ENCODE results near the gene CDC23.
"Not testable (repeated sequence)": the region's sequence is repeated elsewhere in the genome, so short reads cannot be mapped to it uniquely, and the experiment has no call there.

Gene CDC23

DNA sequence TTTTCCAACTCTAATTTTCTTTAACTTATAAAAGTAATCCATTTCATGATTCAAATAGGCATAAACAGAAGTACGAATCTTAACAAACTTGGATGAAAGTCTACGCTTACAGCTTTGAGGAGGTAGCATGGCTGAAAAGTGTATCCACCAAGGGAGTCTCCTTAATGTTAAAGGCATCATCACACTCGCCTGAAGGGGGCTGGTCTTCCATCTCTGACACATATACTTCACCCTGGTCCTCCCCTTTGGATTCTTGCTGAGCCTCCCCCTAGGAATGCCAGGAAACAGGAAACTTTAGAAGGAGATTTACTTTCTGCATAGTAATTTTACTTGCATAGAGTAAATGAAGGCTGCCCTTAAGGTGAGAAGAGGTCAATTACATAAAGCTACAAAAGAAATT, 63.6 kb downstream of the CDC23 start:
- DNase-seq (ENCODE audit: low read depth): no peak
- H3K4me3 ChIP-seq (ENCODE audit: low read depth, low read length): no peak overlapping the region
- TF ChIP-seq, protein P1, sequence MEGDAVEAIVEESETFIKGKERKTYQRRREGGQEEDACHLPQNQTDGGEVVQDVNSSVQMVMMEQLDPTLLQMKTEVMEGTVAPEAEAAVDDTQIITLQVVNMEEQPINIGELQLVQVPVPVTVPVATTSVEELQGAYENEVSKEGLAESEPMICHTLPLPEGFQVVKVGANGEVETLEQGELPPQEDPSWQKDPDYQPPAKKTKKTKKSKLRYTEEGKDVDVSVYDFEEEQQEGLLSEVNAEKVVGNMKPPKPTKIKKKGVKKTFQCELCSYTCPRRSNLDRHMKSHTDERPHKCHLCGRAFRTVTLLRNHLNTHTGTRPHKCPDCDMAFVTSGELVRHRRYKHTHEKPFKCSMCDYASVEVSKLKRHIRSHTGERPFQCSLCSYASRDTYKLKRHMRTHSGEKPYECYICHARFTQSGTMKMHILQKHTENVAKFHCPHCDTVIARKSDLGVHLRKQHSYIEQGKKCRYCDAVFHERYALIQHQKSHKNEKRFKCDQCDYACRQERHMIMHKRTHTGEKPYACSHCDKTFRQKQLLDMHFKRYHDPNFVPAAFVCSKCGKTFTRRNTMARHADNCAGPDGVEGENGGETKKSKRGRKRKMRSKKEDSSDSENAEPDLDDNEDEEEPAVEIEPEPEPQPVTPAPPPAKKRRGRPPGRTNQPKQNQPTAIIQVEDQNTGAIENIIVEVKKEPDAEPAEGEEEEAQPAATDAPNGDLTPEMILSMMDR (IDR thresholded peaks at IDR 0.05; ENCODE audit: insufficient read depth, low read depth, low read length, missing control alignments): no peak

DNA sequence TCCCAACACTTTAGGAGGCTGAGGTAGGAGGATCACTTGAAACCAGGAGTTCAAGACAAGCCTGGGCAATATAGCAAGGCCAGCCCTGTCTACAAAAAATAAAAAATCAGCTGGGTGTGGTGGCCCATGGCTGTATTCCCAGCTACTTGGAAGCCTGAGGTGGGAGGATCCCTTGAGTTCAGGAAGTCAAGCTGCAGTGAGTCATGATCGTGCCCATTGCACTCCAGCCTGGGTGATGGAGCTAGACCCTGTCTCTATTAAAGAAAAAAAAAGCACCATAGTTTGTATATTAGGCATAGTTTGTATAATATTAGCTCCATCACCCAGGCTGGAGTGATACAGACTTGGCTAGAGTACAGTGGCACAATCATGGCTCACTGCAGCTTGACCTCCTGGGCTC, 64.3 kb downstream of the CDC23 start:
- DNase-seq (ENCODE audit: low read depth): no peak
- H3K4me3 ChIP-seq (ENCODE audit: low read depth, low read length): no peak overlapping the region
- TF ChIP-seq, protein P1 (IDR thresholded peaks at IDR 0.05; ENCODE audit: insufficient read depth, low read depth, low read length, missing control alignments): no peak

- not testable (repeated sequence) for DNase-seq (ENCODE audit: low read depth); H3K4me3 ChIP-seq (ENCODE audit: low read depth, low read length)
These were observed 69.5 kb downstream of the CDC23 start for GRCh38 chr5:138143578-138143977.

DNA sequence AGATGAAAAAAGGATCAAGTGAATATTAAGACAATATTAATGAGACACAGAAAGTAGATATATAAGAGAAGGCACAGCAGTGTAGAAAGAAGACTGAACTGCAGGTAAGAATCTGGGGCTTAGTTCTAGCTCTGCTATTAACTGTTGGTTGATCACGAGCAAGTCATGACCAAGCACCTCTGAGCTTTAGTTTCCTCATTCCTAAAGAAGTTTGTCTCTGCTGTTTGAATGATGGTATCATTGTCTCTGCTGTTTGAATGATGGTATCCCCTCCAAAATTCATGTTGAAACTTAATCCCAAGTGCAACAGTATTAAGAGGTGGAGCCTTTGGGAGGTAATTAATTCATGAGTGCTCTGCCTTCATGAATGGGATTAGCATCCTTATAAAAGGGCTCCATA, 71.4 kb downstream of the CDC23 start:
- DNase-seq (ENCODE audit: low read depth): no peak
- TF ChIP-seq, protein P1 (IDR thresholded peaks at IDR 0.05; ENCODE audit: insufficient read depth, low read depth, low read length, missing control alignments): no peak
- no peak overlapping the region for H3K4me3 ChIP-seq (ENCODE audit: low read depth, low read length)

GRCh38 chr5:138140268-138140667, 72.9 kb downstream of the CDC23 start:
- no peak overlapping the region for H3K4me3 ChIP-seq (ENCODE audit: low read depth, low read length)
- DNase-seq (ENCODE audit: low read depth): no peak
- TF ChIP-seq, protein P1 (IDR thresholded peaks at IDR 0.05; ENCODE audit: insufficient read depth, low read depth, low read length, missing control alignments): no peak

- H3K4me3 ChIP-seq (ENCODE audit: low read depth, low read length): no peak overlapping the region
- TF ChIP-seq, protein P1 (IDR thresholded peaks at IDR 0.05; ENCODE audit: insufficient read depth, low read depth, low read length, missing control alignments): no peak
- no peak for DNase-seq (ENCODE audit: low read depth)
These were observed 73.4 kb downstream of the CDC23 start for GRCh38 chr5:138139781-138140090.

GRCh38 chr5:138138949-138139780, 74.0 kb downstream of the CDC23 start, which contains the start of gene NME5:
Gene NME5, minus strand, starts transcription at chr5:138139428. Its CDS starts 648 bp downstream, at chr5:138138780.
- peak; percentile 77 for DNase-seq (ENCODE audit: low read depth)

More at GRCh38 chr5:138138949-138139780, 74.0 kb downstream of the CDC23 start, which contains the start of gene NME5:
- H3K4me3 ChIP-seq (ENCODE audit: low read depth, low read length): peak within 1 kb of the TSS; percentile 54
- TF ChIP-seq, protein P1 (IDR thresholded peaks at IDR 0.05; ENCODE audit: insufficient read depth, low read depth, low read length, missing control alignments): no peak

Measured in GM12865 (cell line).